ENCODE measurements around the gene PKP1.

PKP1 gene

GRCh38 chr1:201261771-201262547, 21.3 kb upstream of the PKP1 start:
- no peak for DNase-seq

GRCh38 chr1:201262963-201263608, 20.2 kb upstream of the PKP1 start:
- DNase-seq: no peak

GRCh38 chr1:201264072-201264471, 19.2 kb upstream of the PKP1 start:
- no peak for DNase-seq

GRCh38 chr1:201264554-201264953, 18.8 kb upstream of the PKP1 start:
- DNase-seq: no peak

GRCh38 chr1:201265756-201266155, 17.6 kb upstream of the PKP1 start:
- no peak for DNase-seq

DNA sequence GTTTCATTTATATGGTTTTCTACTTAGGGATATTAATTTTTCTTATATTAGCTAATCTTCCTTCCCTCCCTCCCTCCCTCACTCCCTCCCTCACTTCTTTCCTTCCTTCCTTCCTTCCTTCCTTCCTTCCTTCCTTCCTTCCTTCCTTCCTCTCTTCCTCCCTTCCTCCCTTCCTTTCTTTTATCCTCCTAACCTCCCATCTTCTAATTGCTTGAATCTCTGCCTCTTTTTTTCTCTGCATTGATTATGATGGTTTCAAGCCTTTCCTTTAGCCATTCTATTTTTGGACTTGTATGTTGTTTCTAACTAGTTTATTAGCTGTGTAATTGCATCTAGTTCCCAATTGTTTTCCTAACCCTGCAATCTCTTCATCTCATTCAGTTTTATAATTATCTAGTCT, 17.0 kb upstream of the PKP1 start:
- no peak for DNase-seq

GRCh38 chr1:201266774-201267173, 16.5 kb upstream of the PKP1 start:
- peak; percentile 36 for DNase-seq

GRCh38 chr1:201267481-201268229, 15.7 kb upstream of the PKP1 start:
- DNase-seq: no peak

GRCh38 chr1:201268604-201269151, 14.6 kb upstream of the PKP1 start:
- DNase-seq: no peak

DNA sequence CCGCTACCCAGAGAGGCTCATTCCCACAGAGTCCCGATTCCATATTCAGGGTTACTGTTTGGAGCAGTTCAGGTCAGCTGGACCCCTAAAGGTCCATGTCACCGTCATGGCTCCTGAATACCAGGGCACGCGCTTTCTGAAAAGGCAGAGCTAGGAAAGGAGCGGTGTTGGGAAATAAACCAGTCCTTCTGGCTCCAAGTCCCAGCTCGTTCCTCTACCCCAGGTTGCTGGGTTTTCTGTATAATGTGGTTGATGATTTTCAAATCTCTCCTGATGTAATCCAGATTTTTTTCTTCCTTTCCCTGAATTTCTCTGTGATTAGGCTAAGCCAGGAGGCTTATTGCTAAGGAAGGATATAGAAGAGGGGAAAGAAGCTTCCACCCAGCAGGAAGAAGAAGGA, 14.0 kb upstream of the PKP1 start:
- no peak for DNase-seq

GRCh38 chr1:201269900-201270410, 13.4 kb upstream of the PKP1 start:
- no peak for DNase-seq

GRCh38 chr1:201270616-201271390, 12.5 kb upstream of the PKP1 start:
- DNase-seq: no peak

GRCh38 chr1:201272799-201273198, 10.5 kb upstream of the PKP1 start:
- DNase-seq: no peak

DNA sequence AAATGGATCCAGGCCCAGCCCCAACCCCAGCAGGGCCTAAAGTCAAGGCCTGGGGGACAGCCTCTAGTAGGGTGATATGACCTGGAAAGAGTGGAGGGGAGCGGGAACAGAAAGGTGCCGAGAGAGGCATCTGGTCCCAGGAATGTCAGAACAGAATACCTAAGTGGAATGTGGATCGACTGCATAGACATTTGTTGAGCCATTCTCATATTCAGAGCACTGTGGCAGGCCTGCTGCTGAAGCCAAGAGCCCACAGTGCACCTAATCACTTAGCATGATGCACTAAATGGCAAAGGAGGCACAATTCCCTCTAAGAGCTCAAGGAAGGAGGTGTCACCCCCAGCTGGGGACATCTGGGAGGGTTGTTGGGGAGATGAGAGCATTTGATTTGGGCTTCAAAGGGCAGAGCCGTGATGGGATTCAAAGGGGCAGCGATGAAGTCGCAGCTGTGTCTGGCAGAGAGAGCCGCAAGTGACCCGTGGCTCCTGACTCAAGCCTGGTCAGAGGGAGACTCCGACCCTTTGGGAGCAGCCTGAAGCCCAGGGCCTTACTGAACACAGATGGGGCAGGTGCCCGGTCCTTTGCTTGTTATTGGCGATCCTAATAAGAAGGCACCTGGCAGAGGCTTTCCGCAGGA, 8.6 kb upstream of the PKP1 start:
- DNase-seq: no peak

- no peak for DNase-seq
Observed at GRCh38 chr1:201275253-201275666, 8.0 kb upstream of the PKP1 start.

DNA sequence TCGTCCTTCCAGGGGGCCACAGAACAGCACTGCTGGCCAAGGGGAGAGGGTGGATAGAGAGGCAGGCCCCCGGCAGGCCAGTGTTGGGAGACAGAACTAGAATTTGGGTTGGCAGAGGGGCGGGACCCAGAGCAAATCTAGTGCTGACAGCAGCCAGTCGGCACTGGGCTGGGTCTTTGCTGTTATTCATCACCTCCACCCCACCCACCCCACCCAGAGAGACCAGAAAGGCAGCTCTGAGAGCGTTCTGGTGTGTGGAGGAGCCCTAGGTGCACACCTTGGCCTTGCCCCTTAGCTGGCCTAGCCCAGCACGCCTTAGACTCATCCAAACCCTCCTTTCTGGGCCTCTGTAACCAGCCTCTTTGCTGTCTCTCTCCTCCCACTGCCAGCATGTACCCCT, 6.4 kb upstream of the PKP1 start:
- no peak for DNase-seq

DNA sequence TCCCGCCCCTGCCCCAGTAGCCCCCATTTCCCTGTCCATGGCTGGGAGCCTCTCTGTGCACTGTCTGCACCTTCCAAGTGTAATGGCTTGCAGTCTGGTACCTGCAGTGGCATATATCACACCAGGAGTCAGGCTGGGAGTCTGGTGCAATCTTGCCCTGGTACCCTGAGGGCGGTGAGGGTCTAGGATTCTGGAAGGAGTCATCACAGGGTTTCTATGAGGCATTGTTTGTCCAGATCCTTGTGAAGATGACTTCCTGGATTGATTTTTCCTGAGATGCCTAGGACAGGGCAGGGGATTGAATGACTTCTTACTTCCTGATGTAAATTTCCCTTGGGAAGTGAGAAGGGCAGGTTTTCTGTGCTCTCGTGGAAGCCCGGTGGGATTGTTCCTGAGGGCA, 5.9 kb upstream of the PKP1 start:
- no peak for DNase-seq

GRCh38 chr1:201279313-201279712, 4.0 kb upstream of the PKP1 start:
- DNase-seq: no peak

- no peak for DNase-seq
Observed at GRCh38 chr1:201280884-201281283, 2.4 kb upstream of the PKP1 start.

GRCh38 chr1:201281573-201281972, 1.7 kb upstream of the PKP1 start:
- DNase-seq: no peak

GRCh38 chr1:201282216-201282615, 1.1 kb upstream of the PKP1 start:
- no peak for DNase-seq

All from SIG-M5 (cell line).